Measurements from ENCODE around the gene RTBDN. TPM values are rescaled to one million over a fixed set of nuclear protein-coding genes. Genes with fewer than 3 reads are reported as not detected.

The RTBDN gene
- total RNA-seq, 1 donor from 2014 or later = not detected

DNA sequence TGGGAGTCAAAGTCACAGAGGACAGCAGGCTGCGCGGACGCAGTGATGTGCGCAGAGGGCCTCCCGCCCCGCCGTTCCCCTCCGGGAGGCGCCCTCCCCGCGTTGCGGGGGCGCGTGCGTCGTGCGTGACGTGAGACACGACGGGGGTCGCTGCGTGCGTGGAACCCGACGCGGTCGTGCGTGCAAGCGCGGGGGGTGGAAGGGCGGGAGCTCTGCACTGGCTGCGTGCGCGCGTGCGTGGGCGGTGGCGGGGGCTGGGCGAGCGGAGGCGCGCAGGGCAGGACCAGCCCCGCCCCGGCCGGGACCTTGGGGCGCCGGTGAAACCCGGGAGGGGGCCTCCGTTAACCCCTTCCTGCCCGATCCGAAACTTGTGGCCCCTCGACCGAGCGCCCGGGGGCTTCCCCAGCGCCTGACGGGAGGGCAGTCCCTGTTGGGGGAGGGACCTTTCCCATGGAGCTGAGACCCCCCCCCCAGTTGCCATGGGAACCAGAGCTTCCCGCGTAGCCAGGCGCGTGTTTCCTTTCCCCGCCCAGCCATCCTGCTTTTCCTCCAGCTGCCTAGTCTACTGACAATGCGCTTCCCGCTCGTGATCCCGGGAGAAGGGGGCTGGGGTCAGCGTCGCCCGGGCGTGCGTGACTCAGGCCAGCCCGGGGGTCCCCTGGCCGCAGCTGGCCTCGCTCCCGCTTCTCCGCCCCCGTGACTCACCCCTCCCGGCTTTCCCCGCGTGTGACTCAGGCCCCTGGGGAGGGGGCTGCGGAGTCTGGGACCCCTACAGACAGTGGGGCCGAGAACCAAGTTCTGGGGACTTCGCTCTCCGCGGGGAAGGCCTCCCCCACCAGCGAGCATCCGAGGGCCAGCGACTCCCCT, 51.7 kb downstream of the RTBDN start:
- DNase-seq (ENCODE audit: low spot score) = peak; percentile 86

DNA sequence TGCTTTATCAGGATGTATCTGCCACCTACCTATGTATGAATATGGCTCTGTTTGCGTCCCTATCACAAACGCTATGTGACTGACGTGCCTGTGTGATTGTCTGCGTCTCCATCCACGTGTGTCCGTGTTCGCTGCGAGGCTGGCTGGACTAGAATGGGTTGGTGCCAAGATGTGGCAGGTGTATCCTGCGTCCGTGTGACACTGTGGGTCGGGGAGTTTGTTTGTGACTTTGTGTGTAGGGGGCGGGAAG, 52.3 kb downstream of the RTBDN start:
- peak; percentile 73 for DNase-seq (ENCODE audit: low spot score)

DNA sequence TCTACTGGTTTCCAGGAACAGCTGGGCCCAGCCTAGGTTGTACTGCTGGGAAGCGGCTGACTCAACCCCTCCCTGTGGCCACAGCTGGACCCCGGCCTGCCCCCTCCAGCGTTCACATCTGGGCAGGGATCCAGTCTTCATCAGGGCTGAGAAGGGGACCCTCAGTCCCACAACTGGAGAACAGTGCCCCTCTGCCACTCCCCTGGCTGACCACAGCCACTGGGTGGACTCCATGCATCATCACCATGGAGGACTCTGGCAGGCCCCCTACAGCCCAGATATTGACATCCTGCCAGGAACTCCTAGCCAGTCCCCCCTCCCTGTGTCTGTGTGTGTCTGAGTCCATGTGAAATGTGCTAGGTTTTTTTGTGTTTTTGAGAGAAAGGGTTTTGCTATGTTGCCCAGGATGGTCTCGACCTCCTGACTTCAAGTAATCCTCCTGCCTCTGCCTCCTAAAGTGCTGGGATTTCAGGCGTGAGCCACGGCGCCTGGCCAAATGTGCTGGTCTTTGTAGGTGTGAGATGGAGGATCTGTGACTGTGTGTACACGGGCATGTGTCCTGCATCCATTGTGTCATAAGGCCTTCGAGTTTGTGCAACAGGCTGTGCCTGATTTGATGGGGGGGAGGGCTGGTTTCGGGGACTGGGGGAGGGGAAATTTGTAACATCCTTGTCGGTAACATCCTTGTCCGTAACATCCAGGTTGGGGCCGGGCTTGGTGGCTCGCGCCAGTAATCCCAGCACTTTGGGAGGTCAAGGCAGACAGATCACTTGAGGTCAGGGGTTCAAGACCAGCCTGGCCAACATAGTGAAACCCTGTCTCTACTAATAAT, 55.0 kb downstream of the RTBDN start:
- DNase-seq (ENCODE audit: low spot score) = peak; percentile 73

DNA sequence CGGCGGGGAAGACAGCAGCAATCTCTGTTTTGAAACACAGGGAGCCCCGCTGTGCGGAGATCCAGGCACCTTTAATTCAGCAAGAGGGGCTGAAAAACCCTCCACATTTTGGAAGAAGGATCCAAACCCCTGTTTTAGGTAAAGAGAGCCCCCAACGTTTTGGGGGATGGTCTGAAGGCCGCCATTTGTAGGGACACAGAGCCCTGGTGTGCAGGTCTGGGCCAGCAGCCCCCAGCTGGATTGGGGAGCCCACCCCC, 55.5 kb downstream of the RTBDN start:
- DNase-seq (ENCODE audit: low spot score) = no peak

DNA sequence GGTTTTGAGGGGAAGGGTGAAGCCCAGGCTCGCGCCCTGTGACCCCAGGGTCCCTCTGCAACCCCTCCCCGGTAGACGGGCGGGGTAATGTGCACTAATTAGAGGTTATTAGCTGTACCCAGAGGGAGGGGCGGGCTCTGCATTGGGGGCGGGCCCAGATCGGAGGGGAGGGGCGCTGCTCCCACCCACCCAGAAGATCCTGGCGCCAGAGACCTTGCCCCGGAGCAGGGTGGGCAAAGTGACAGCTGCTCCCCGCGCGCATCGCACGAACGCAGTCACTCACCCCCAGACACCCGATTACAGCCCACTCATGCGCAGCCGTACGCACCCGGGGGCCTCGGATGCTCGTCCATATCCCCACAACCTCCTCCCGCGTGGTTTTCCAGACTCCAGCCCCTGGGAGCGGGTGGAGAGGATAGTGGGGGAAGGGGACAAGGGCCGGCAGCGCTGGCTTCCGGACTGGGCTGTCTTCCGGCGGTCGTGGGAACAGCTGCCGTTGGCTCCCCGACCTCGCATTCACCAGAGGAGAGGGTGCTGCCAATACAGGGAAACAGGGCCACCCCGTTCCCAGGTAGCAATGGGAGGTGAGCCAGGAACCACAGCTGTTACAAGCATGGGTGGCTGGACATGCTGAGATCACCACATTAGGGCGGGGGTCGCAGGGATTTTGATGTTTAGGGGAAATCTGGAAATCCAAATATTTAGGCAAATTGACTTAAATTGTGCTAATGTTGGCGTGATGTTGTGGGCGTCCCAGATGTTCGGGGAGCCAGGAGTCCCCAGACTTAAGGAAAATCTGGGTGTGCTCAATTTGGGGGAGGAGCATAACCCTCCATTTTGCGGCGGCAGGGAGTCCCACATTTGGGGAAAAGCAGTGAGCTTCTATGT, 56.1 kb downstream of the RTBDN start:
- DNase-seq (ENCODE audit: low spot score) = peak; percentile 83

DNA sequence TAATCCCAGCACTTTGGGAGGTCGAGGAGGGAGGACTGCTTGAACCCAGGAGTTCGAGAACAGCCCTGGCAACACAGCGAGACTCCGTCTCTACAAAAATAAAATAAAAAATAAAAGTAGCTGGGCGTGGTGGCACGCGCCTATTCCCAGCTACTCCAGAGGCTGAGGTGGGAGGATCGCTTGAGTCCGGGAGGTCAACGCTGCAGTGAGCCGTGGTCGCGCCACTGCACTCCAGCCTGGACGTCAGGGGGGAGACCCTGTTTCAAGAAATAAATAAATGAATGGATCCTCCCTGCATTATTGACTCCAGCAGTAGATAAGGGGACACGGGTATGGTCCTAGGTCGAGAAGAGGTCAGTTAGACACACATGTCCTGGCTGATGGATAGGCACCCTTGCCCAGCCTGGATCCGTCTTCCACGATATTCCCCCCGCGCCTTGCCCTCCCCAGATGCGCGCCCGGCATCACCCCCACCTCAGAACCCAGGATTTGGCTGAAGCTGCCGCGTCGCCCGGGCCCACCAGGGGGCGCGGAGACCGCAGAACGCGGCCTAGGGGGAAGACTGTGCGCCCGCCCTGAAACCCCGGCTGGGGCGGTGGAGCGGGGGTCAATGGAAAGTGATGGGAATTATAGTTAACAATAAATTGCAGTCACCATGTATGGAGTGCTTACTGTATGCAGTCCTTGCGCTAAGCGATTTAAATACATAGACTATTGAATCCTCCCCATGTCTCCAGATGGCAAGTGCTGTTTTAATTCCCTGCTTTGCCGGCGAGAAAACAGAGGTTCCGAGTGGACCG, 57.0 kb downstream of the RTBDN start:
- DNase-seq (ENCODE audit: low spot score) = peak; percentile 86

Other genes with a start within 250 kb of the RTBDN start
- gene ZNF490, start 223.8 kb downstream of the RTBDN start, total RNA-seq = 12.1 TPM
- 40.9 TPM for gene ZNF791, start 223.7 kb downstream of the RTBDN start, total RNA-seq
- gene MAN2B1, start 167.8 kb downstream of the RTBDN start, total RNA-seq = 85.1 TPM
- gene WDR83, start 167.8 kb downstream of the RTBDN start, total RNA-seq = 11.0 TPM
- gene DHPS, start 152.7 kb downstream of the RTBDN start, total RNA-seq = 79.7 TPM
- gene GNG14, start 146.6 kb downstream of the RTBDN start, total RNA-seq = not detected
- gene FBXW9, start 137.9 kb downstream of the RTBDN start, total RNA-seq = 8.7 TPM
- 111 TPM for gene TNPO2, start 110.6 kb downstream of the RTBDN start, total RNA-seq
- gene TRIR, start 99.9 kb downstream of the RTBDN start, total RNA-seq = 132 TPM
- gene GET3, start 97.1 kb downstream of the RTBDN start, total RNA-seq = 55.6 TPM
- not detected for gene BEST2, start 82.8 kb downstream of the RTBDN start, total RNA-seq
- gene HOOK2, start 59.0 kb downstream of the RTBDN start, total RNA-seq = 79.0 TPM
- gene JUNB, start 43.1 kb downstream of the RTBDN start, total RNA-seq = 191 TPM
- 196 TPM for gene PRDX2, start 32.8 kb downstream of the RTBDN start, total RNA-seq
- gene THSD8, start 32.5 kb downstream of the RTBDN start, total RNA-seq = 4.4 TPM
- gene RNASEH2A, start 28.0 kb downstream of the RTBDN start, total RNA-seq = 8.8 TPM
- gene MAST1, start 3.9 kb upstream of the RTBDN start, total RNA-seq = 0.36 TPM
- 42.2 TPM for gene DNASE2, start 46.9 kb upstream of the RTBDN start, total RNA-seq
- gene KLF1, start 52.6 kb upstream of the RTBDN start, total RNA-seq = not detected
- 35.6 TPM for gene GCDH, start 56.6 kb upstream of the RTBDN start, total RNA-seq
- gene SYCE2, start 84.7 kb upstream of the RTBDN start, total RNA-seq = 0.52 TPM
- 60.9 TPM for gene FARSA, start 99.1 kb upstream of the RTBDN start, total RNA-seq
- 643 TPM for gene CALR, start 104.0 kb upstream of the RTBDN start, total RNA-seq
- 96.5 TPM for gene RAD23A, start 111.3 kb upstream of the RTBDN start, total RNA-seq
- gene GADD45GIP1, start 122.6 kb upstream of the RTBDN start, total RNA-seq = 12.4 TPM
- gene DAND5, start 135.0 kb upstream of the RTBDN start, total RNA-seq = not detected
- gene NFIX, start 160.9 kb upstream of the RTBDN start, total RNA-seq = 91.7 TPM